HEK293 (cell line): ENCODE results near the gene SLC26A1.
A peak's percentile ranks its signal among the peaks of the same experiment; 100 is the strongest.

ENCODE experiments used
- CTCF ChIA-PET: fragments of 350-600 bp; formaldehyde crosslinking; extraction: SDS; loops from one replicate; lab custom pipeline; 2021; ENCODE audit warnings: antibody characterized with exemption; lab: Yijun Ruan, JAX
- POLR2A ChIA-PET: fragments of 300-600 bp; formaldehyde crosslinking; extraction: SDS; loops from one replicate; lab custom pipeline; 2020; ENCODE audit warnings: antibody characterized with exemption, inconsistent platforms; lab: Yijun Ruan, JAX
- H3K27ac ChIP-seq: fragments of 200-500 bp; sonication (Bioruptor generic); 2 replicates; pipeline ENCODE4 v1.5.1; 2014; ENCODE audit warnings: low read depth, low read length, control low read depth, inconsistent platforms; ENCODE audit errors: extremely low read depth
- H3K36me3 ChIP-seq, 2 experiments: fragments of 200-500 bp in 1 of 2; sonication (Bioruptor generic) in 1 of 2; 1 replicate in 1 of 2; 2 replicates in 1 of 2; pipeline ENCODE4 v1.5.1; 2014 to 2017; ENCODE audit warnings: inconsistent platforms in 2 of 2, low read length in 2 of 2; ENCODE audit not compliant: control insufficient read depth in 2 of 2, insufficient read depth in 1 of 2
- H3K4me1 ChIP-seq: fragments of 200-500 bp; sonication (Bioruptor generic); 2 replicates; pipeline ENCODE4 v1.5.1; 2014; ENCODE audit warnings: mild to moderate bottlenecking, low read length, inconsistent platforms; ENCODE audit not compliant: control insufficient read depth, insufficient read depth
- H3K4me3 ChIP-seq: 2 replicates; pipeline ENCODE4 v1.5.1; 2011; ENCODE audit warnings: low read depth, mild to moderate bottlenecking, control low read depth, low read length, moderate library complexity
- H3K9me3 ChIP-seq: fragments of 200-500 bp; sonication (Bioruptor generic); 2 replicates; pipeline ENCODE4 v1.5.1; 2014; ENCODE audit warnings: low read depth, low read length, inconsistent platforms; ENCODE audit not compliant: control insufficient read depth, insufficient read depth
- GLIS1 ChIP-seq: fragments of 450-650 bp; formaldehyde crosslinking; IDR thresholded peaks from 2 replicates; pipeline ENCODE4 v1.5.1; 2016; ENCODE audit warnings: missing biosample characterization, missing genetic modification characterization
- GLIS2 ChIP-seq: fragments of 450-650 bp; formaldehyde crosslinking; IDR thresholded peaks from 2 replicates; pipeline ENCODE4 v1.5.1; 2016; ENCODE audit warnings: missing biosample characterization, missing genetic modification characterization
- KLF10 ChIP-seq: fragments of 450-650 bp; IDR thresholded peaks from 2 replicates; pipeline ENCODE4 v1.5.1; 2018; ENCODE audit warnings: missing biosample characterization, mild to moderate bottlenecking, missing genetic modification characterization
- OSR2 ChIP-seq: fragments of 450-650 bp; formaldehyde crosslinking; IDR thresholded peaks from 2 replicates; pipeline ENCODE4 v1.5.1; 2016; ENCODE audit warnings: missing biosample characterization, missing genetic modification characterization
- SP2 ChIP-seq: fragments of 450-650 bp; formaldehyde crosslinking; IDR thresholded peaks from 2 replicates; pipeline ENCODE4 v1.5.1; 2016; ENCODE audit warnings: missing biosample characterization, missing genetic modification characterization
- TRIM28 ChIP-seq: IDR thresholded peaks from 2 replicates; pipeline ENCODE4 v1.6.1; 2011; ENCODE audit warnings: low read length, control low read depth, borderline replicate concordance
- ZBTB26 ChIP-seq: fragments of 450-650 bp; formaldehyde crosslinking; optimal IDR thresholded peaks from 2 replicates; pipeline ENCODE3; 2016; ENCODE audit warnings: missing biosample characterization, mild to moderate bottlenecking, missing genetic modification characterization
- ZEB2 ChIP-seq: fragments of 450-650 bp; formaldehyde crosslinking; IDR thresholded peaks from 2 replicates; pipeline ENCODE4 v1.5.1; 2016; ENCODE audit warnings: missing biosample characterization, missing genetic modification characterization
- ZIC2 ChIP-seq: fragments of 450-650 bp; formaldehyde crosslinking; IDR thresholded peaks from 2 replicates; pipeline ENCODE4 v1.5.1; 2016; ENCODE audit warnings: missing biosample characterization, missing genetic modification characterization
- ZNF121 ChIP-seq: fragments of 450-650 bp; formaldehyde crosslinking; IDR thresholded peaks from 2 replicates; pipeline ENCODE4 v1.5.1; 2016; ENCODE audit warnings: missing biosample characterization, missing genetic modification characterization
- ZNF133 ChIP-seq: fragments of 450-650 bp; formaldehyde crosslinking; IDR thresholded peaks from 2 replicates; pipeline ENCODE4 v1.5.1; 2016; ENCODE audit warnings: missing biosample characterization, missing genetic modification characterization
- ZNF174 ChIP-seq: fragments of 450-650 bp; formaldehyde crosslinking; IDR thresholded peaks from 2 replicates; pipeline ENCODE4 v1.5.0; 2017; ENCODE audit warnings: missing biosample characterization, mild to moderate bottlenecking, missing genetic modification characterization
- ZNF239 ChIP-seq: fragments of 450-650 bp; formaldehyde crosslinking; IDR thresholded peaks from 2 replicates; pipeline ENCODE4 v1.5.1; 2016; ENCODE audit warnings: missing biosample characterization, missing genetic modification characterization
- ZNF280C ChIP-seq: fragments of 450-650 bp; formaldehyde crosslinking; IDR thresholded peaks from 2 replicates; pipeline ENCODE4 v1.5.1; 2016; ENCODE audit warnings: missing biosample characterization, missing genetic modification characterization
- ZNF335 ChIP-seq: fragments of 450-650 bp; formaldehyde crosslinking; conservative IDR thresholded peaks from 2 replicates; pipeline ENCODE4 v1.5.1; 2016; ENCODE audit warnings: missing biosample characterization, missing genetic modification characterization
- ZNF341 ChIP-seq: fragments of 450-650 bp; formaldehyde crosslinking; IDR thresholded peaks from 2 replicates; pipeline ENCODE4; 2016; ENCODE audit warnings: low read depth, missing biosample characterization, missing genetic modification characterization
- ZNF394 ChIP-seq: fragments of 450-650 bp; formaldehyde crosslinking; IDR thresholded peaks from 2 replicates; pipeline ENCODE4 v1.5.1; 2016; ENCODE audit warnings: missing biosample characterization, missing genetic modification characterization, mild to moderate bottlenecking, moderate library complexity, borderline replicate concordance
- ZNF404 ChIP-seq: fragments of 450-650 bp; formaldehyde crosslinking; IDR thresholded peaks from 2 replicates; pipeline ENCODE4 v1.5.1; 2017; ENCODE audit warnings: missing biosample characterization, missing genetic modification characterization
- ZNF423 ChIP-seq: fragments of 450-650 bp; formaldehyde crosslinking; IDR thresholded peaks from 2 replicates; pipeline ENCODE4 v1.5.1; 2016; ENCODE audit warnings: missing biosample characterization, missing genetic modification characterization
- ZNF514 ChIP-seq: fragments of 450-650 bp; formaldehyde crosslinking; IDR thresholded peaks from 2 replicates; pipeline ENCODE4 v1.5.1; 2016; ENCODE audit warnings: missing biosample characterization, missing genetic modification characterization
- ZNF571 ChIP-seq: fragments of 450-650 bp; formaldehyde crosslinking; IDR thresholded peaks from 2 replicates; pipeline ENCODE4 v1.5.0; 2017; ENCODE audit warnings: missing biosample characterization, missing genetic modification characterization
- ZNF658 ChIP-seq: fragments of 450-650 bp; formaldehyde crosslinking; IDR thresholded peaks from 2 replicates; pipeline ENCODE4; 2016; ENCODE audit warnings: missing biosample characterization, missing genetic modification characterization
- ZNF664 ChIP-seq: fragments of 450-650 bp; formaldehyde crosslinking; IDR thresholded peaks from 2 replicates; pipeline ENCODE4 v1.5.1; 2016; ENCODE audit warnings: missing biosample characterization, missing genetic modification characterization
- ZNF76 ChIP-seq: fragments of 450-650 bp; formaldehyde crosslinking; IDR thresholded peaks from 2 replicates; pipeline ENCODE4; 2016; ENCODE audit warnings: low read depth, missing biosample characterization, missing genetic modification characterization, borderline replicate concordance
- ZNF792 ChIP-seq: fragments of 450-650 bp; formaldehyde crosslinking; IDR thresholded peaks from 2 replicates; pipeline ENCODE4 v1.5.1; 2016; ENCODE audit warnings: missing biosample characterization, missing genetic modification characterization
- ZSCAN16 ChIP-seq: fragments of 450-650 bp; formaldehyde crosslinking; IDR thresholded peaks from 2 replicates; pipeline ENCODE4 v1.5.1; 2016; ENCODE audit warnings: missing biosample characterization, missing genetic modification characterization
- TF ChIP-seq, protein P1 (sequence below): fragments of 450-650 bp; formaldehyde crosslinking; IDR thresholded peaks from 2 replicates; pipeline ENCODE4 v1.5.1; 2016; ENCODE audit warnings: missing biosample characterization, missing genetic modification characterization
- TF ChIP-seq, protein P2 (sequence below): fragments of 450-650 bp; formaldehyde crosslinking; conservative IDR thresholded peaks from 2 replicates; pipeline ENCODE4 v1.5.1; 2016; ENCODE audit warnings: low read depth, missing biosample characterization, missing genetic modification characterization

SLC26A1 gene

DNA sequence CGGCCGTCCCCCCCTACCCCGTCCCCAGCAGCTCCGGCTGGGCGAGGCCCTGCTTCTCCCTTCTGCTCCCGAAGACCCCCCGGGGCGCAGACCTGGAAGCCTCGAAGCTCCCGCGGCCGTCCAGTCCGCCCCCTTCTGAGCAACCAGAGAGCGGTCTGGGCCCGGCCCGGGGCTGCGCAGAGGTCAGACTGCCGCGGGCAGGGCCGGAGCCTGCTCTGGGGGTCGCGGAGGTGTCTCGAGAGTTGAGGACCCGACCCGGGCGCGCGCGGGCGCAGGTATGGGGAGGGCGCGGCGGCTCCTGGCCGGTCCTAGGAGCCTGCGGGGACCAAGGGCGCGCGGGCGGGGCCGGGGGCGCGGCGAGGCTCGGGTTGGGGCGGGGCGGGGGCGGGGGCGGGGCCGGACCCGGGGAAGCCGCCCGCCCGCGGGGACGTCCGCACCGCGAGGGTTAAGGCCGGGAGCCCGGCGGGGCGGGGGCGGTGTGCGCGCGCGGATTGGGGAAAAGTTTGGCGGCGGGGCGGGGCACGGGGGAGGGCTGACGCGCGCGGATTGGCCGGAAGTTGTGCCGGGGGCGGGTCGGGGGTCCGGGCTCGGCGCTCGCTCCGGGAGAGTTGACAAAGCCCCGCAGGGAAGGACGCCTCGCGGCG, 17.9 kb upstream of the SLC26A1 start, which contains the start of gene FGFRL1:
TSS of gene FGFRL1 (plus strand) at position 605 of the 644 bp plus-strand sequence. CDS start 860 bp downstream, outside the sequence.
- no peaks in the 10 kb centered on the region; the same call in 1 of the 2 replicates for H3K4me1 ChIP-seq

GRCh38 chr4:1010395-1011021, 17.3 kb upstream of the SLC26A1 start:
- Histone ChIP-seq H3K4me3 (no peak overlapping the region), H3K36me3 (peaks cover 0 to 14% of the 10 kb centered on the region in 2 experiments; a peak in 1 of 3 replicates), H3K9me3 (no peaks in the 10 kb centered on the region), H3K27ac (no peak overlapping the region), H3K4me1 (no peaks in the 10 kb centered on the region; the same call in 1 of the 2 replicates)
- POLR2A ChIA-PET, result no interaction called here
- CTCF ChIA-PET, result interaction anchor here (0.6 kb wide), 1 partner anchor 34 kb away, joined by 3 read pairs; no protein-coding TSS in a partner anchor
- TF ChIP-seq ZSCAN16 (tag by site-specific recombination) (no peak), ZNF571 (tag by site-specific recombination) (no peak), ZNF174 (tag by site-specific recombination) (no peak), ZNF792 (tag by site-specific recombination) (no peak), ZNF514 (tag by site-specific recombination) (no peak), TRIM28 (no peak), ZNF404 (no peak), ZNF280C (tag by site-specific recombination) (no peak), ZNF121 (no peak), ZNF664 (tag by site-specific recombination) (no peak), ZNF76 (tag by site-specific recombination) (no peak), ZNF133 (tag by site-specific recombination) (no peak)
- TF ChIP-seq, protein P1, sequence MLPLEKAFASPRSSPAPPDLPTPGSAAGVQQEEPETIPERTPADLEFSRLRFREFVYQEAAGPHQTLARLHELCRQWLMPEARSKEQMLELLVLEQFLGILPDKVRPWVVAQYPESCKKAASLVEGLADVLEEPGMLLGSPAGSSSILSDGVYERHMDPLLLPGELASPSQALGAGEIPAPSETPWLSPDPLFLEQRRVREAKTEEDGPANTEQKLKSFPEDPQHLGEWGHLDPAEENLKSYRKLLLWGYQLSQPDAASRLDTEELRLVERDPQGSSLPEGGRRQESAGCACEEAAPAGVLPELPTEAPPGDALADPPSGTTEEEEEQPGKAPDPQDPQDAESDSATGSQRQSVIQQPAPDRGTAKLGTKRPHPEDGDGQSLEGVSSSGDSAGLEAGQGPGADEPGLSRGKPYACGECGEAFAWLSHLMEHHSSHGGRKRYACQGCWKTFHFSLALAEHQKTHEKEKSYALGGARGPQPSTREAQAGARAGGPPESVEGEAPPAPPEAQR, result no peak

More for the DNA sequence above, 17.9 kb upstream of the SLC26A1 start, which contains the start of gene FGFRL1:
- H3K9me3 ChIP-seq, result no peaks in the 10 kb centered on the region
- TF ChIP-seq ZNF341 (tag by site-specific recombination), result peak; percentile 75
- peak; percentile 40; the same call in 1 of the 2 replicates for TF ChIP-seq ZNF423 (tag by site-specific recombination)
- peak; percentile 68; the same call in 1 of the 2 replicates for TF ChIP-seq OSR2 (tag by site-specific recombination)
- no peak for TF ChIP-seq ZNF239 (tag by site-specific recombination)
- TF ChIP-seq GLIS1 (tag by site-specific recombination), result peak; percentile 92
- peak; percentile 54 for TF ChIP-seq ZBTB26 (tag by site-specific recombination)
- TF ChIP-seq KLF10, result peak; percentile 92
- TF ChIP-seq, protein P2, sequence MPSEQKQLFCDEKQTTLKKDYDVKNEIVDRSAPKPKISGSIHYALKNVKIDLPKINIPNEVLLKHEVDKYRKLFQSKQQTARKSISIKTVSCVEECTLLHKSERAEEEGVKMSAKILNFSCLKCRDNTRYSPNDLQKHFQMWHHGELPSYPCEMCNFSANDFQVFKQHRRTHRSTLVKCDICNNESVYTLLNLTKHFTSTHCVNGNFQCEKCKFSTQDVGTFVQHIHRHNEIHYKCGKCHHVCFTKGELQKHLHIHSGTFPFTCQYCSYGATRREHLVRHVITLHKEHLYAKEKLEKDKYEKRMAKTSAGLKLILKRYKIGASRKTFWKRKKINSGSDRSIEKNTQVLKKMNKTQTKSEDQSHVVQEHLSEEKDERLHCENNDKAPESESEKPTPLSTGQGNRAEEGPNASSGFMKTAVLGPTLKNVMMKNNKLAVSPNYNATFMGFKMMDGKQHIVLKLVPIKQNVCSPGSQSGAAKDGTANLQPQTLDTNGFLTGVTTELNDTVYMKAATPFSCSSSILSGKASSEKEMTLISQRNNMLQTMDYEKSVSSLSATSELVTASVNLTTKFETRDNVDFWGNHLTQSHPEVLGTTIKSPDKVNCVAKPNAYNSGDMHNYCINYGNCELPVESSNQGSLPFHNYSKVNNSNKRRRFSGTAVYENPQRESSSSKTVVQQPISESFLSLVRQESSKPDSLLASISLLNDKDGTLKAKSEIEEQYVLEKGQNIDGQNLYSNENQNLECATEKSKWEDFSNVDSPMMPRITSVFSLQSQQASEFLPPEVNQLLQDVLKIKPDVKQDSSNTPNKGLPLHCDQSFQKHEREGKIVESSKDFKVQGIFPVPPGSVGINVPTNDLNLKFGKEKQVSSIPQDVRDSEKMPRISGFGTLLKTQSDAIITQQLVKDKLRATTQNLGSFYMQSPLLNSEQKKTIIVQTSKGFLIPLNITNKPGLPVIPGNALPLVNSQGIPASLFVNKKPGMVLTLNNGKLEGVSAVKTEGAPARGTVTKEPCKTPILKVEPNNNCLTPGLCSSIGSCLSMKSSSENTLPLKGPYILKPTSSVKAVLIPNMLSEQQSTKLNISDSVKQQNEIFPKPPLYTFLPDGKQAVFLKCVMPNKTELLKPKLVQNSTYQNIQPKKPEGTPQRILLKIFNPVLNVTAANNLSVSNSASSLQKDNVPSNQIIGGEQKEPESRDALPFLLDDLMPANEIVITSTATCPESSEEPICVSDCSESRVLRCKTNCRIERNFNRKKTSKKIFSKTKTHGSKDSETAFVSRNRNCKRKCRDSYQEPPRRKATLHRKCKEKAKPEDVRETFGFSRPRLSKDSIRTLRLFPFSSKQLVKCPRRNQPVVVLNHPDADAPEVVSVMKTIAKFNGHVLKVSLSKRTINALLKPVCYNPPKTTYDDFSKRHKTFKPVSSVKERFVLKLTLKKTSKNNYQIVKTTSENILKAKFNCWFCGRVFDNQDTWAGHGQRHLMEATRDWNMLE (tag by site-specific recombination), result no peak
- TF ChIP-seq SP2 (tag by site-specific recombination), result 0 out of 2 replicates have a peak, but pooled peaks have one; percentile 14
- peak; percentile 76; the same call in 1 of the 2 replicates for TF ChIP-seq ZIC2 (tag by site-specific recombination)
- peak; percentile 83 for TF ChIP-seq ZNF394 (tag by site-specific recombination)
- TF ChIP-seq GLIS2, result peak; percentile 80
- TF ChIP-seq ZNF658, result no peak
- TF ChIP-seq ZNF335 (tag by site-specific recombination), result peak; percentile 83
- peak; percentile 80 for TF ChIP-seq ZEB2 (tag by site-specific recombination)
- TF ChIP-seq, all 188 proteins: peak for 12
- ChIA-PET CTCF (no interaction called here), POLR2A (no interaction called here)
- Histone ChIP-seq H3K36me3 (peaks cover 0 to 14% of the 10 kb centered on the region in 2 experiments; a peak in 1 of 3 replicates), H3K27ac (0 out of 2 replicates have a peak within 1 kb of the TSS, but pooled peaks have one; percentile 31), H3K4me3 (peak within 1 kb of the TSS; percentile 21)
